Neuron (in vitro differentiated cells): ENCODE data around the gene TFE3.

Experiments used
- H2AFZ ChIP-seq: one replicate; pipeline ENCODE4 v1.6.1; 2013; ENCODE audit warnings: low read depth, mild to moderate bottlenecking, inconsistent platforms, low read length, moderate library complexity
- H3K27me3 ChIP-seq: one replicate; pipeline ENCODE4 v1.6.1; 2013; ENCODE audit warnings: low read length; ENCODE audit not compliant: insufficient read depth
- H3K36me3 ChIP-seq: one replicate; pipeline ENCODE4 v1.6.1; 2013; ENCODE audit warnings: low read length; ENCODE audit not compliant: insufficient read depth
- H3K4me1 ChIP-seq: one replicate; pipeline ENCODE4 v1.6.1; 2013; ENCODE audit warnings: low read length; ENCODE audit not compliant: insufficient read depth
- H3K4me3 ChIP-seq: 2 replicates; pipeline ENCODE4 v1.5.1; 2013; ENCODE audit warnings: mild to moderate bottlenecking, low read length, moderate library complexity
- H3K9me3 ChIP-seq: one replicate; pipeline ENCODE4 v1.6.1; 2013; ENCODE audit warnings: low read length

TFE3 gene

GRCh38 chrX:49054073-49054762 lies 11.1 kb upstream of the TFE3 start:
- H3K9me3 ChIP-seq, result peaks cover 2% of the 10 kb centered on the region
- H3K4me3 ChIP-seq, result peak overlapping the region; percentile 44
- H2AFZ ChIP-seq, result no peak overlapping the region
- H3K36me3 ChIP-seq, result no peaks in the 10 kb centered on the region
- H3K27me3 ChIP-seq, result no peaks in the 10 kb centered on the region
- H3K4me1 ChIP-seq, result no peaks in the 10 kb centered on the region

GRCh38 chrX:49053223-49054072 lies 10.3 kb upstream of the TFE3 start:
- Histone ChIP-seq H3K4me3 (peak overlapping the region; percentile 44), H3K9me3 (peaks cover 2% of the 10 kb centered on the region), H3K4me1 (no peaks in the 10 kb centered on the region), H3K36me3 (no peaks in the 10 kb centered on the region), H2AFZ (no peak overlapping the region), H3K27me3 (no peaks in the 10 kb centered on the region)

- no peaks in the 10 kb centered on the region for H3K36me3 ChIP-seq
- H3K27me3 ChIP-seq, result no peaks in the 10 kb centered on the region
- no peaks in the 10 kb centered on the region for H3K9me3 ChIP-seq
- peaks cover 23% of the 10 kb centered on the region for H3K4me1 ChIP-seq
- H2AFZ ChIP-seq, result no peak overlapping the region
- peak overlapping the region; percentile 16 for H3K4me3 ChIP-seq
These were observed 777 bp upstream of the TFE3 start for GRCh38 chrX:49043987-49044281.

- Histone ChIP-seq H3K4me1 (peaks cover 23% of the 10 kb centered on the region), H3K27me3 (no peaks in the 10 kb centered on the region), H3K4me3 (peak overlapping the region; percentile 50), H3K36me3 (peaks cover 9% of the 10 kb centered on the region), H2AFZ (peak overlapping the region; percentile 60), H3K9me3 (no peaks in the 10 kb centered on the region)
These were observed 457 bp downstream of the TFE3 start for GRCh38 chrX:49042581-49043219.

GRCh38 chrX:49041744-49042580 lies 1.2 kb downstream of the TFE3 start:
- Histone ChIP-seq H3K27me3 (no peaks in the 10 kb centered on the region), H3K4me1 (peaks cover 23% of the 10 kb centered on the region), H2AFZ (no peak overlapping the region), H3K9me3 (no peaks in the 10 kb centered on the region), H3K36me3 (peaks cover 12% of the 10 kb centered on the region), H3K4me3 (peak overlapping the region; percentile 50)

GRCh38 chrX:49040376-49040955 lies 2.7 kb downstream of the TFE3 start:
- no peak overlapping the region for H3K4me3 ChIP-seq
- no peaks in the 10 kb centered on the region for H3K27me3 ChIP-seq
- peaks cover 23% of the 10 kb centered on the region for H3K4me1 ChIP-seq
- peaks cover 18% of the 10 kb centered on the region for H3K36me3 ChIP-seq
- H2AFZ ChIP-seq, result no peak overlapping the region
- H3K9me3 ChIP-seq, result no peaks in the 10 kb centered on the region

GRCh38 chrX:49039598-49040375 lies 3.4 kb downstream of the TFE3 start:
- Histone ChIP-seq H3K36me3 (peaks cover 18% of the 10 kb centered on the region), H3K9me3 (no peaks in the 10 kb centered on the region), H3K4me1 (peaks cover 23% of the 10 kb centered on the region), H2AFZ (no peak overlapping the region), H3K4me3 (no peak overlapping the region), H3K27me3 (no peaks in the 10 kb centered on the region)

- no peak overlapping the region for H3K4me3 ChIP-seq
- no peaks in the 10 kb centered on the region for H3K9me3 ChIP-seq
- no peaks in the 10 kb centered on the region for H3K27me3 ChIP-seq
- H3K4me1 ChIP-seq, result peaks cover 23% of the 10 kb centered on the region
- H2AFZ ChIP-seq, result no peak overlapping the region
- peaks cover 25% of the 10 kb centered on the region for H3K36me3 ChIP-seq
These were observed 5.2 kb downstream of the TFE3 start for GRCh38 chrX:49037883-49038475.

GRCh38 chrX:49030283-49030682 lies 12.9 kb downstream of the TFE3 start:
- Histone ChIP-seq H3K4me3 (no peak overlapping the region), H3K9me3 (no peaks in the 10 kb centered on the region), H3K36me3 (peaks cover 11% of the 10 kb centered on the region)

GRCh38 chrX:49029876-49030275 lies 13.3 kb downstream of the TFE3 start:
- H3K4me3 ChIP-seq, result no peak overlapping the region
- H3K27me3 ChIP-seq, result no peaks in the 10 kb centered on the region
- no peak overlapping the region for H2AFZ ChIP-seq
- H3K4me1 ChIP-seq, result no peaks in the 10 kb centered on the region
- H3K36me3 ChIP-seq, result peaks cover 11% of the 10 kb centered on the region
- no peaks in the 10 kb centered on the region for H3K9me3 ChIP-seq

More at GRCh38 chrX:49030283-49030682, 12.9 kb downstream of the TFE3 start:
- no peaks in the 10 kb centered on the region for H3K4me1 ChIP-seq
- no peaks in the 10 kb centered on the region for H3K27me3 ChIP-seq
- no peak overlapping the region for H2AFZ ChIP-seq

- no peaks in the 10 kb centered on the region for H3K27me3 ChIP-seq
- H3K9me3 ChIP-seq, result no peaks in the 10 kb centered on the region
- no peaks in the 10 kb centered on the region for H3K4me1 ChIP-seq
- H3K36me3 ChIP-seq, result no peaks in the 10 kb centered on the region
- no peak overlapping the region for H2AFZ ChIP-seq
- no peak overlapping the region for H3K4me3 ChIP-seq
These were observed 23.4 kb downstream of the TFE3 start for GRCh38 chrX:49019599-49020249.
